Stimulated activated CD4-positive, alpha-beta T cell treated with anti-CD3 and anti-CD28 coated beads, Interleukin-4, amount 100 ng/mL, for 1 hour (primary cell): Measurements from ENCODE around the gene PDCD1LG2.
"Not testable (repeated sequence)": the region's sequence is repeated elsewhere in the genome, so short reads cannot be mapped to it uniquely, and the experiment has no call there.

Experiments used
- DNase-seq: peaks from one replicate; pipeline ENCODE4 v3.0.0-alpha.2; 2020

Gene PDCD1LG2

GRCh38 chr9:5510360-5510931 lies at the start of gene PDCD1LG2:
PDCD1LG2 (plus strand) TSS chr9:5510531; CDS start chr9:5522547, 12,016 bp downstream.
- DNase-seq = peak; percentile 60

DNA sequence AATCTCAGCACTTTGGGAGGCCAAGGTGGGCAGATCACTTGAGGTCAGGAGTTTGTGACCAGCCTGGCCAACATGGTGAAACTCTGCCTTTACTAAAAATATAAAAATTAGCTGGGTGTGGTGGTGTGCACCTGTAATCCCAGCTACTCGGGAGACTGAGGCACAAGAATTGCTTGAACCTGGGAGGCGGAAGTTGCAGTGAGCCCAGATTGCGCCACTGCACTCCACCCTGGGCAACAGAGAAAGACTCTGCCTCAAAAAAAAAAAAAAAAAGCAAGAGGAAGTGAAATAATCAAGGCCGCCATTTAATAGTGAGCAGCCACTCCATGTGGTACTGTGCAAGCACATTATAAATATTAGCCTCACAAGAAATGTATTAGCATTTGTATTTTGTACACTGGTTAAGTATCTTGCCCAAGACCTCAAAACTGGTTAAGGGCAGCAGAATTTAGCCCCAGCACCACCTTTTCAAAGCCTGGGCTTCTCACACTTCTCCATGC lies 45.5 kb upstream of the PDCD1LG2 start:
- DNase-seq = not testable (repeated sequence)

GRCh38 chr9:5466005-5466404 lies 44.3 kb upstream of the PDCD1LG2 start:
- no peak for DNase-seq

DNA sequence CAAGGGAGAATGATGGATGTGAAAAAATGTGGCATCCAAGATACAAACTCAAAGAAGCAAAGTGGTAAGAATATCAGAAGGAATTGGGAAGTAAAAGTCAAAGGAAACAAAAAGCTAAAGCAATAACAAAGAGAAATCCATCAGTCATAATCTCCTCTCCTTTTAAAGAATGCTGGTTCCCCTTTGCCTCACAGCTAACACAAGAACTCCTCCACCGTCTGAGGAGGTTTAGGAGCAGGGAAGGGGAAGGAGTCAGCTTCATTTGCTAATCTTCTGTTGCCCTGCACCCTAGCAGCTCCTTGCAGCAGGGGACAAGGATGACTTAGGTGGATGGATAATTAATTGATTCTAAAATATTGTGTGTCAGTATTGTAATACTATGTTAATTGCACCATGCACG lies 43.6 kb upstream of the PDCD1LG2 start:
- no peak for DNase-seq

- no peak for DNase-seq
These were observed 41.5 kb upstream of the PDCD1LG2 start for GRCh38 chr9:5468850-5469249.

- no peak for DNase-seq
These were observed 40.2 kb upstream of the PDCD1LG2 start for GRCh38 chr9:5470122-5470521.

- no peak for DNase-seq
These were observed 39.5 kb upstream of the PDCD1LG2 start for GRCh38 chr9:5470816-5471215.

DNA sequence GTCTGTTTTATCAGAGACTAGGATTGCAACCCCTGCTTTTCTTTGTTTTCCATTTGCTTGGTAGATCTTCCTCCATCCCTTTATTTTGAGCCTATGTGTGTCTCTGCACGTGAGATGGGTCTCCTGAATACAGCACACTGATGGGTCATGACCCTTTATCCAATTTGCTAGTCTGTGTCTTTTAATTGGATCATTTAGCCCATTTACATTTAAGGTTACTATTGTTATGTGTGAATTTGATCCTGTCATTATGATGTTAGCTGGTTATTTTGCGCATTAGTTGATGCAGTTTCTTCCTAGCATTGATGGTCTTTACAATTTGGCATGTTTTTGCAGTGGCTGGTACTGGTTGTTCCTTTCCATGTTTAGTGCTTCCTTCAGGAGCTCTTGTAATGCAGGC lies 34.7 kb upstream of the PDCD1LG2 start:
- DNase-seq = not testable (repeated sequence)

- no peak for DNase-seq
These were observed 32.1 kb upstream of the PDCD1LG2 start for GRCh38 chr9:5478206-5478605.

- no peak for DNase-seq
These were observed 30.2 kb upstream of the PDCD1LG2 start for GRCh38 chr9:5479994-5480694.

- no peak for DNase-seq
These were observed 29.4 kb upstream of the PDCD1LG2 start for GRCh38 chr9:5480919-5481318.

DNA sequence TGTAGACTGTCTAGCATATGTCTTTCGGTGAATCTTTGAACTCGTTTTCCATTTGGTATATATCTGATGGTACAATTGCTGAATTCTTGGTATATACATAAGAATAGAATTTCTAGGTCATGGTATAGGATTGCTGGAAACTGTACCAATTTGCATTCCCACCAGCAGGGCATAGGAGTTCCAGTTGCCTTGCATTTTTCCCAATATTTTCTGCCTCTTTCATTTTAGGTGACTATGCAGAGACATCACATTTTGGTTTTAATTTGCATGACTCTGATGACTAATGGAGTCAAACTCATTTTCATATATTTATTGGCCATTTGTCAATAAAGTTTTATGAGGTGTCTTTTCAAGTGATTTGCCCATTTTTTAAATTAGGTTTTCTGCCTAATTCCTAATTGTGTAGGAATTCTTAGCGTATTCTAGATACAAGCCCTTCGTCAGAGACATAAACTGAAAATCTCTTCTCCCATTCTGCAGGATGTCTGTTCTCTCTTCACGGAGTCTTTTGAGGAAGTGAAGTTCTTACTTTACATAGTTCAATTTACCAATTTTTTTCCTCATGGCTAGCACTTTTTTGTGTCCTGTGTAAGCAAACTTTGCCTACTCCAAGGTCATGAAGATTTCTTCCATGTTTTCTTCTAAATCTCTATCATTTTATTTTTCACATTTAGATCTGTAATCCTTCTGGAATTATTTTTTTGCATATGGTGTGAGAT lies 28.9 kb upstream of the PDCD1LG2 start:
- no peak for DNase-seq

GRCh38 chr9:5482194-5482593 lies 28.1 kb upstream of the PDCD1LG2 start:
- DNase-seq = no peak

GRCh38 chr9:5483306-5483705 lies 27.0 kb upstream of the PDCD1LG2 start:
- DNase-seq = no peak

DNA sequence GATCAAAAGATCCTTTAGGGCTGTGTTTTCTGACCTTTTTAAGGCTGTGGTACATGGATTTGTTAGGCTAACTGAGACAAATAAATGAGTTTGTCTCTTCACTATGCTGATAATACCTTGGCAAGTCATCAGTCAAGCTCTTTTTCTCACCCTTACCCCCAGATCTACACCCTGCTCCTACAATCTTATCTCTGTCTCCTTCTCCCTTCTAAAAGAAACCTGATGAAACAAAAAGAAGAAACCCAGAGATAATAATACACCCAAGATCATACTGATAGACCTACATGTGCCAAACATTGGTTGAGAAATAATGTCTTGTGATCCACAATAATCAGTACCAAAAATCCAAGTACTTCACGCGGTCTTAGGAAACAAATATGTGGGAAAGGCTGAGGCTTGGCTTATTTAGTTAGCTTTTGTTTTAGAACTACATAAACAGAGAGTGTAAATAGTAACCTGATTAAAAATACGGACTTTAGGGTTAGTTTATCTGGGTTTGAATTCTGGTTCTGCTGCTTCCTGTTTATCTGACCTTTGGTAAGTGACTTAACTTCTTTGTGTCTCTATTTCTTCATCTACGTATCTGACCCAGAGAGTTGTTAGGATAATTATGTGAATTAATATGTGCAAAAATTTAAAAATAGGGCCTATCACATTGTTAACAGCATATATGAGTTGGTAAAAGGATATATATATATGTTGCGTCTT lies 24.8 kb upstream of the PDCD1LG2 start:
- DNase-seq = no peak

DNA sequence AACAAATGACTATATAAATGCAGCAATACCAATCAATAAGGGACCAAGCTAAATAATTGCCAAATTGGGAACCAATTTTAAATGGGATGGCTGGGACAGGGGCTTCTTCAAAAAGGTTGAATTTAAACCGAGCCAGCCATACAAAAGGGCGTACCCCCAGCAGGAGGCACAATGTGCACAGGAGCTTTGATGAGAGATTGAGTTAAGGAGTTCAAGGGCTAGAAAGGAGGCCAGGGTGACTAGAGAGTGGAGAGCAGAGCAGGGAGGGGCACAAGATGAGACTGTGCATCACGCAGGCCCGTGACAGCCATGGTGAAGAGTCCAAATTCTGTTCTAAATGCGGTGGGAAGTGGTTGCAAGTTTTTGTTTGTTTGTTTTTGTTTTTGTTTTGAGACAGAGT lies 23.3 kb upstream of the PDCD1LG2 start:
- DNase-seq = no peak

DNA sequence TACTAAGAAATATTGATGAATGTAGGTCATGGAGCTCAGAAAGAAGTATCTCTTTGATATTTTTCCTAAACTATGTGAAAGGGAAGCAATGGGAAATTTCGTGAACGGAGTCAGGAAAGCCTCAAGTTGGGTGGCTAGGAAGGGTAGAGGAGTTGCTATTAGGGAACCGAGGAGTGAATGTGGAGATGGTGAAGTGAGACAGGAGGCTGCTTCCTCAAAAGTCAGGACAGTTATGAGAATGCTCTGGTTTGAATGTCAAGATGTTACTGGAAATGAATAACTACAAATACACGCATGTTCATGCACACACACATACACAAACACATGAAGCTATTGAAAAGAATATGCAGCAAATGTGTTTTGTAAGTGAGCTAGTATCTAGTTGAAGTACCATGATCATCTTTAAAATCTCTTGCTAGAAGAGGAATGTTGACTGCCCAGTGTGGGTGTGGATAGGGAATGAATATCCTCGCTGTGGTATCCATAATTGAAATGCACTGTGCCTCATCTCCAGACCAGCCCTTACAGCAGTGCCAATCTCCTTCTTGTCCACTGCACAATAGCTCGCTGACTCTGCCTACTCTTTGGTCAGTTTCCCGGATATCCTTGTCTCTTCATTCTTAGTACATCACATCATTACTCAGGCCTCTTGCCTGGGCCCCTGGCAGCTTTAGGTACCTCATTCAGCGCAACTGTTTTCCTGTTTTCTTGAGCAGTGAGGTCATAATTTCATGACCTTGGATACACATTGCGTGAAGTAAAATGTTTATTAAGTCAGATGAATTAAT lies 21.9 kb upstream of the PDCD1LG2 start:
- DNase-seq = no peak

- DNase-seq = no peak
These were observed 20.5 kb upstream of the PDCD1LG2 start for GRCh38 chr9:5489630-5490490.

DNA sequence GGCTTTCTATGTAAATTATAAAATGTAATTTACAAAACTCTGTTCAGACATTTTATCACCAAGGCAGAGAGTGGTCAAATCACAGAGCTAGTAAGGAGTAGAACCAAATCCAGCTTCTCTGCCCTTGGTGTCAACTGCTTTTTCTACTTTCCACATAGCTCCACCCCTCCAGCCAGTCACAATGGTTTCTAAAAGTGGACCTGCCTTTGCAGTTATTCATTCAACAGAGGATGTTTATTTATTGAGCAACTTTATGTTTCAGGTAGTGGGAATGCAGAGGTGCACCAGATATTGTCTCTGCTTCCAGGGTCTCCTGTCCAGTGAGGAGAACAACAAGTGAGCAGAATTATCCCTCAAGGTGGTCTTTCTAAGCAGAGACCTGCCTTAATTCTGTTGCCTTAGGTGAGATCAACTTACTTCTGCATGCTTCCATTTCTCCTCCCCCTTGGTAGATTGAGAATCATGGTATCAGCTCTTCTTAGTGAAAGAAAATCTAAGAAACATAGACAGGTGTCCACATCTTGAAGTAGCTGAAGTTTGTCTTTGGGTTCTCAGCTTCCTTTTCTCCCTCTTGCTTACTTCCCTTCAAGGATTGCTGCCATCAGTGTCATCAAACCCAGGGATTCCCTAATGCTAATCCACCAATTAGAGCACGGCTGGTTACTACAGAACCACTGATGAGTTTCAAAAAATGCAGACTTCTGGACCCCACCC lies 17.2 kb upstream of the PDCD1LG2 start:
- DNase-seq = no peak

GRCh38 chr9:5493679-5494511 lies 16.4 kb upstream of the PDCD1LG2 start:
- peak; percentile 26 for DNase-seq
